Peyer's patch (tissue), 4 donors: ENCODE data around the gene IRF1. TPM values are rescaled to one million over a fixed set of nuclear protein-coding genes. Genes with fewer than 3 reads are reported as not detected.

Experiments
- DNase-seq, 3 donors: peaks; one replicate each; pipeline ENCODE4 v3.0.0-alpha.2; 2017 to 2019
- H3K27ac ChIP-seq, 4 donors: fragments of 200-600 bp; sonication (generic); one replicate each; pipeline ENCODE4 v1.5.1; 2016 to 2019
- H3K27me3 ChIP-seq, 2 donors: fragments of 200-600 bp; sonication (generic); one replicate each; pipeline ENCODE4 v1.5.1; 2019
- H3K36me3 ChIP-seq, 3 donors: fragments of 200-600 bp; sonication (generic); one replicate each; pipeline ENCODE4 v1.5.1; 2016 to 2019
- H3K4me1 ChIP-seq, 4 donors: fragments of 200-600 bp; sonication (generic); one replicate each; pipeline ENCODE4 v1.5.1; 2016 to 2019
- H3K4me3 ChIP-seq, 4 donors: fragments of 200-600 bp; sonication (generic); 1 replicate in 3 of 4; 2 replicates in 1 of 4; pipeline ENCODE4 v1.5.1; 2016 to 2019; ENCODE audit warnings: mild to moderate bottlenecking in 1 of 4
- H3K9me3 ChIP-seq, 4 donors: fragments of 200-600 bp; sonication (generic); one replicate each; pipeline ENCODE4 v1.5.1; 2016 to 2019; ENCODE audit warnings: mild to moderate bottlenecking in 1 of 4
- CTCF ChIP-seq, 6 experiments: fragments of 450-650 bp in 4 of 6; fragments of 200-600 bp in 2 of 6; sonication (generic) in 1 of 6; IDR thresholded peaks; one replicate each; pipeline ENCODE4 v1.5.1; 2017 to 2019; ENCODE audit warnings: antibody characterized with exemption in 6 of 6, mild to moderate bottlenecking in 3 of 6, moderate library complexity in 1 of 6
- POLR2A ChIP-seq, 2 donors: fragments of 450-650 bp; IDR thresholded peaks; one replicate each; pipeline ENCODE4 v1.5.1; 2017; ENCODE audit warnings: antibody characterized with exemption in 2 of 2, mild to moderate bottlenecking in 2 of 2, moderate library complexity in 2 of 2
- total RNA-seq, 4 donors: library from RNA; depleted of rRNA; stranded (reverse); fragments of >200 nt; gene quantifications; one replicate each; pipeline ENCODE4 v1.1.0, GENCODE V29; 2016

IRF1 gene
- total RNA-seq, 4 donors from 2014 or later: 92.7 to 152 (median 122) TPM

GRCh38 chr5:132476876-132477781, 13.4 kb downstream of the IRF1 start:
- peak in 2 of 3 donors; percentile 67 to 75 for DNase-seq
- H3K4me1 ChIP-seq: peaks cover 13 to 79% (median 43%) of the 10 kb centered on the region in 4 donors

GRCh38 chr5:132475987-132476875, 14.3 kb downstream of the IRF1 start:
- DNase-seq: peak in 2 of 3 donors; percentile 80 to 86
- no peaks in the 10 kb centered on the region for H3K27me3 ChIP-seq
- no peaks in the 10 kb centered on the region for H3K36me3 ChIP-seq
- H3K9me3 ChIP-seq: no peaks in the 10 kb centered on the region
- peaks cover 13 to 83% (median 45%) of the 10 kb centered on the region in 4 donors for H3K4me1 ChIP-seq
- no peak for TF ChIP-seq POLR2A (IDR thresholded peaks at IDR 0.05)
- TF ChIP-seq CTCF (IDR thresholded peaks at IDR 0.05): no peak
- H3K27ac ChIP-seq: peak overlapping the region; percentile 52 to 93 (median 74)
- H3K4me3 ChIP-seq: no peak overlapping the region

More at GRCh38 chr5:132476876-132477781, 13.4 kb downstream of the IRF1 start:
- Histone ChIP-seq H3K9me3 (no peaks in the 10 kb centered on the region), H3K36me3 (no peaks in the 10 kb centered on the region), H3K4me3 (no peak overlapping the region), H3K27me3 (no peaks in the 10 kb centered on the region), H3K27ac (peak overlapping the region; percentile 52 to 93 (median 74))
- TF ChIP-seq POLR2A (IDR thresholded peaks at IDR 0.05): no peak
- TF ChIP-seq CTCF (IDR thresholded peaks at IDR 0.05): peak in 4 of 6 experiments; percentile 11 to 36 (median 24)

GRCh38 chr5:132475497-132475882, 15.1 kb downstream of the IRF1 start:
- TF ChIP-seq POLR2A (IDR thresholded peaks at IDR 0.05): no peak
- no peak for TF ChIP-seq CTCF (IDR thresholded peaks at IDR 0.05)
- H3K4me1 ChIP-seq: peaks cover 14 to 90% (median 49%) of the 10 kb centered on the region in 4 donors
- no peak overlapping the region for H3K4me3 ChIP-seq
- H3K27me3 ChIP-seq: no peaks in the 10 kb centered on the region
- no peaks in the 10 kb centered on the region for H3K9me3 ChIP-seq
- H3K36me3 ChIP-seq: no peaks in the 10 kb centered on the region
- DNase-seq: peak in 2 of 3 donors; percentile 65 to 73
- H3K27ac ChIP-seq: peak overlapping the region; percentile 68 to 93 (median 80)

- Histone ChIP-seq H3K27me3 (no peaks in the 10 kb centered on the region), H3K9me3 (no peaks in the 10 kb centered on the region), H3K27ac (peak overlapping the region; percentile 68 to 93 (median 80)), H3K4me1 (peaks cover 17 to 93% (median 50%) of the 10 kb centered on the region in 4 donors), H3K36me3 (no peaks in the 10 kb centered on the region), H3K4me3 (no peak overlapping the region)
- peak in 2 of 3 donors; percentile 49 to 54 for DNase-seq
- TF ChIP-seq POLR2A (IDR thresholded peaks at IDR 0.05) (peak in 1 of 2 donors; percentile 4), CTCF (IDR thresholded peaks at IDR 0.05) (no peak)
Observed at GRCh38 chr5:132474881-132475496, 15.6 kb downstream of the IRF1 start.
